HG03159 (cell line): ENCODE data around the gene WSCD1.

Experiments
- ATAC-seq: cut with Tn5 transposase; IDR thresholded peaks from one replicate; pipeline ENCODE4 v1.9.1; 2021; ENCODE audit warnings: mild to moderate bottlenecking, moderate library complexity; ENCODE audit not compliant: unreplicated experiment

The WSCD1 gene

GRCh38 chr17:6057562-6057961 lies 12.6 kb upstream of the WSCD1 start:
- ATAC-seq: no peak

GRCh38 chr17:6059406-6059805 lies 10.8 kb upstream of the WSCD1 start:
- ATAC-seq: no peak

GRCh38 chr17:6061290-6061689 lies 8.9 kb upstream of the WSCD1 start:
- ATAC-seq: no peak

GRCh38 chr17:6064868-6065267 lies 5.3 kb upstream of the WSCD1 start:
- no peak for ATAC-seq

- ATAC-seq: no peak
Observed at GRCh38 chr17:6065351-6065750, 4.8 kb upstream of the WSCD1 start.

- ATAC-seq: no peak
Observed at GRCh38 chr17:6066183-6066948, 3.8 kb upstream of the WSCD1 start.

- ATAC-seq: no peak
Observed at GRCh38 chr17:6067060-6067459, 3.1 kb upstream of the WSCD1 start.

- ATAC-seq: no peak
Observed at GRCh38 chr17:6070430-6070912, 292 bp downstream of the WSCD1 start.

GRCh38 chr17:6070913-6071511 lies 833 bp downstream of the WSCD1 start:
- ATAC-seq: no peak

GRCh38 chr17:6071528-6072065 lies 1.4 kb downstream of the WSCD1 start:
- no peak for ATAC-seq

- no peak for ATAC-seq
Observed at GRCh38 chr17:6072157-6072556, 2.0 kb downstream of the WSCD1 start.

- no peak for ATAC-seq
Observed at GRCh38 chr17:6072611-6073010, 2.4 kb downstream of the WSCD1 start.

GRCh38 chr17:6073620-6074019 lies 3.4 kb downstream of the WSCD1 start:
- no peak for ATAC-seq

GRCh38 chr17:6075050-6075449 lies 4.9 kb downstream of the WSCD1 start:
- no peak for ATAC-seq

- ATAC-seq: no peak
Observed at GRCh38 chr17:6075845-6076244, 5.7 kb downstream of the WSCD1 start.

GRCh38 chr17:6077752-6078151 lies 7.6 kb downstream of the WSCD1 start:
- ATAC-seq: no peak

GRCh38 chr17:6078458-6078871 lies 8.3 kb downstream of the WSCD1 start:
- no peak for ATAC-seq

- ATAC-seq: no peak
Observed at GRCh38 chr17:6079155-6079888, 9.1 kb downstream of the WSCD1 start.

GRCh38 chr17:6079960-6080359 lies 9.8 kb downstream of the WSCD1 start:
- ATAC-seq: no peak

GRCh38 chr17:6080711-6081430 lies 10.7 kb downstream of the WSCD1 start:
- no peak for ATAC-seq

GRCh38 chr17:6082335-6082734 lies 12.2 kb downstream of the WSCD1 start:
- no peak for ATAC-seq
